Muscle layer of duodenum (tissue), 2 donors: ENCODE measurements around the gene NEDD8.
"Not testable (repeated sequence)": the region's sequence is repeated elsewhere in the genome, so short reads cannot be mapped to it uniquely, and the experiment has no call there.

Experiments
- H3K27ac ChIP-seq: one replicate; pipeline ENCODE4 v1.7.0; 2013; ENCODE audit warnings: mild to moderate bottlenecking, low read length
- H3K27me3 ChIP-seq: one replicate; pipeline ENCODE4 v1.7.0; 2013; ENCODE audit warnings: low read depth, mild to moderate bottlenecking, control low read depth, low read length
- H3K36me3 ChIP-seq, 2 donors: one replicate each; pipeline ENCODE4 v1.7.0; 2013; ENCODE audit warnings: low read length in 2 of 2, control low read depth in 1 of 2, mild to moderate bottlenecking in 1 of 2; ENCODE audit not compliant: insufficient read depth in 2 of 2, control insufficient read depth in 1 of 2
- H3K4me1 ChIP-seq, 2 donors: one replicate each; pipeline ENCODE4 v1.7.0; 2013; ENCODE audit warnings: low read length in 2 of 2, mild to moderate bottlenecking in 2 of 2, control low read depth in 1 of 2, moderate library complexity in 1 of 2; ENCODE audit not compliant: insufficient read depth in 2 of 2, control insufficient read depth in 1 of 2
- H3K4me3 ChIP-seq, 2 donors: one replicate each; pipeline ENCODE4 v1.7.0; 2013; ENCODE audit warnings: low read length in 2 of 2, low read depth in 1 of 2, mild to moderate bottlenecking in 1 of 2
- H3K9me3 ChIP-seq, 2 donors: one replicate each; pipeline ENCODE4 v1.7.0; 2013; ENCODE audit warnings: low read length in 2 of 2, control low read depth in 1 of 2, mild to moderate bottlenecking in 1 of 2; ENCODE audit not compliant: control insufficient read depth in 1 of 2
- donor health status: healthy.

NEDD8 gene

DNA sequence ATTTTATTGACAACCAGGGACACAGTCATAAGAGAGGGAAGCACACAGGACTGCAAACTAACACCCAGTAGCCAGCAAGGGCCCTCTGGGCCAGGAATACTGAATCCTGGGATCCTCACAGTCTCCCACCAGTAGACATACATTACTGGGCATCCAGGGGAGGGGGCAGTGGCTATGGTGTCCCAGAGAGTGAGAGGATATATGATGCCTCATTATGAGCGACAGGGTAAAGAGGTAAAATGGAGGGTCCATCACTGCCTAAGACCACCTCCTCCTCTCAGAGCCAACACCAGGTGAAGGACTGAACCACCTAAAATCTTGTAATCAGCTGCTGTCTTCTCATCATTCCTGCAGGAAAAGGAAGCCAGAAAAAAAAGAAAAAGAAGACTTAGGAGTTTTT lies 15.3 kb downstream of the NEDD8 start:
- H3K4me1 ChIP-seq, result peaks cover 7 to 19% of the 10 kb centered on the region in 2 donors
- not testable (repeated sequence) for H3K36me3 ChIP-seq, H3K9me3 ChIP-seq, H3K27ac ChIP-seq, H3K4me3 ChIP-seq, H3K27me3 ChIP-seq

- Histone ChIP-seq H3K27me3 (no peaks in the 10 kb centered on the region), H3K9me3 (no peaks in the 10 kb centered on the region), H3K4me1 (peaks cover 7 to 24% of the 10 kb centered on the region in 2 donors), H3K27ac (no peak overlapping the region), H3K4me3 (peak overlapping the region in 1 of 2 donors; percentile 94), H3K36me3 (peaks cover 7 to 8% of the 10 kb centered on the region in 2 donors)
Measured at GRCh38 chr14:24216345-24216699, 15.8 kb downstream of the NEDD8 start.

DNA sequence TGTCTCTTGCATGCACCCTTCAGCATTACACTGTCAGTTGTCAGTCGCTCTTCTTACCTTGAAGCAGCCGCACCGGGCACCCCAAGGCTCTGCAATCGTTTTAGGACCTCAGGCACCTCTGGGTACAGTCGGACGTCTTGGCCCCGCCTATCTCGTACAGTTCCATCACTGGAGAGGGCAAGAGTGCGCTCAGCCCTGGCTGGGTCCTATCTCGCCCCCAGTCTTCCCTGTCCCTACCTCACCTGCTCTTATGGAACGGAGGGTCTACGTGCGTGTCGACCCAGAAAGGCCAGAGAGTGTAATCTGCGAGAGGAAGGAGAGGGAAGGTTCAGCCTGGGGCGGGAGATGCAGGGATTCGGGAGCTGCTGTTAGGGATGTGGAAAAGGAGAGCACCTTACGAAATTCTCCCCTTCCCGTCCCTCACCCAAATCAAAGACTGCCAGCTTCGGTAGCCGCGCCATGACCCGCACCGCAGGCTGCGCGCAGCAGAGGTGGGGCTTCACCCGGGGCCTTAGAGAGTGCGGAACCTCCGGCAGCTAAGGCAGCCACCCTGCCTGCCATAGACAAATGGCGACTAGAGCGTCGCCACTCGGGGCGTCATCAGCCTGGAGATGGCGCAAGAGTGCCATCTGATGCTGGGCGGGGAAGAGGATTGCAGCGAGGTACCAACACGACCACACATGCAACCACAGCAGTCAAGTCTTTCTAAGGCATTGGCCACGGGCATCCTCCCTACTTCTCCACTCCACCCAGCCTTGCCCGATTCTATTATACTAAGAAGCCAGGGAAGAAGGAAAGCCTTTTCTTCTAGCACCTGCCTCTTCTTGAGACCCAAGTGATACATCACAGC lies 16.4 kb downstream of the NEDD8 start, which contains the start of gene MDP1:
MDP1 (minus strand) TSS at position 572 of the 850 bp plus-strand sequence; CDS start at position 461, 111 bp downstream.
- Histone ChIP-seq H3K4me1 (peaks cover 7 to 26% of the 10 kb centered on the region in 2 donors), H3K36me3 (peaks cover 8 to 10% of the 10 kb centered on the region in 2 donors), H3K9me3 (no peaks in the 10 kb centered on the region), H3K27me3 (no peaks in the 10 kb centered on the region), H3K27ac (peak within 1 kb of the TSS; percentile 97), H3K4me3 (peak within 1 kb of the TSS; percentile 77 to 94)

GRCh38 chr14:24213866-24214662 lies 18.1 kb downstream of the NEDD8 start:
- peaks cover 7 to 26% of the 10 kb centered on the region in 2 donors for H3K4me1 ChIP-seq
- H3K27ac ChIP-seq, result peak overlapping the region; percentile 97
- no peaks in the 10 kb centered on the region for H3K27me3 ChIP-seq
- H3K9me3 ChIP-seq, result no peaks in the 10 kb centered on the region
- H3K4me3 ChIP-seq, result peak overlapping the region; percentile 69 to 71
- peaks cover 23 to 27% of the 10 kb centered on the region in 2 donors for H3K36me3 ChIP-seq

- peaks cover 7 to 26% of the 10 kb centered on the region in 2 donors for H3K4me1 ChIP-seq
- no peaks in the 10 kb centered on the region for H3K9me3 ChIP-seq
- peak within 1 kb of the TSS; percentile 97 for H3K27ac ChIP-seq
- H3K36me3 ChIP-seq, result peaks cover 26 to 31% of the 10 kb centered on the region in 2 donors
- no peaks in the 10 kb centered on the region for H3K27me3 ChIP-seq
- peak within 1 kb of the TSS; percentile 69 to 71 for H3K4me3 ChIP-seq
Measured at GRCh38 chr14:24212924-24213865, 19.0 kb downstream of the NEDD8 start, which contains the start of gene CHMP4A. CHMP4A (minus strand) TSS chr14:24213488; CDS start chr14:24213439, 49 bp downstream.

GRCh38 chr14:24211311-24211710 lies 20.9 kb downstream of the NEDD8 start:
- Histone ChIP-seq H3K27me3 (no peaks in the 10 kb centered on the region), H3K9me3 (no peaks in the 10 kb centered on the region), H3K27ac (no peak overlapping the region), H3K4me1 (peaks cover 11 to 26% of the 10 kb centered on the region in 2 donors), H3K4me3 (no peak overlapping the region), H3K36me3 (peaks cover 40 to 42% of the 10 kb centered on the region in 2 donors)

- no peaks in the 10 kb centered on the region for H3K9me3 ChIP-seq
- no peak overlapping the region for H3K27ac ChIP-seq
- peaks cover 4 to 9% of the 10 kb centered on the region in 2 donors for H3K4me1 ChIP-seq
- H3K36me3 ChIP-seq, result peaks cover 49 to 54% of the 10 kb centered on the region in 2 donors
- H3K4me3 ChIP-seq, result no peak overlapping the region
- no peaks in the 10 kb centered on the region for H3K27me3 ChIP-seq
Measured at GRCh38 chr14:24207625-24208024, 24.5 kb downstream of the NEDD8 start.

DNA sequence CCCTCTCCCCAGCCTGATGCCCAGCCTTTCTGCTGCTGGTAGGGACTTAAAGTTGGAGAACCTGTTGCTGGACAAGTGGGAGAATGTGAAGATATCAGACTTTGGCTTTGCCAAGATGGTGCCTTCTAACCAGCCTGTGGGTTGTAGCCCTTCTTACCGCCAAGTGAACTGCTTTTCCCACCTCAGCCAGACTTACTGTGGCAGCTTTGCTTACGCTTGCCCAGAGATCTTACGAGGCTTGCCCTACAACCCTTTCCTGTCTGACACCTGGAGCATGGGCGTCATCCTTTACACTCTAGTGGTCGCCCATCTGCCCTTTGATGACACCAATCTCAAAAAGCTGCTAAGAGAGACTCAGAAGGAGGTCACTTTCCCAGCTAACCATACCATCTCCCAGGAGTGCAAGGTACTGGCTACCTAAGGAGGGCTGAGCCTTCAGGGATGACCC lies 25.0 kb downstream of the NEDD8 start:
- Histone ChIP-seq H3K4me3 (no peak overlapping the region), H3K9me3 (no peaks in the 10 kb centered on the region), H3K27ac (no peak overlapping the region), H3K36me3 (peaks cover 49 to 54% of the 10 kb centered on the region in 2 donors), H3K27me3 (no peaks in the 10 kb centered on the region), H3K4me1 (peaks cover 4 to 9% of the 10 kb centered on the region in 2 donors)

GRCh38 chr14:24206260-24207103 lies 25.7 kb downstream of the NEDD8 start:
- peaks cover 4% of the 10 kb centered on the region in 2 donors for H3K4me1 ChIP-seq

More at GRCh38 chr14:24206260-24207103, 25.7 kb downstream of the NEDD8 start:
- Histone ChIP-seq H3K27me3 (no peaks in the 10 kb centered on the region), H3K36me3 (peaks cover 52% of the 10 kb centered on the region in 2 donors), H3K27ac (no peak overlapping the region), H3K9me3 (no peaks in the 10 kb centered on the region), H3K4me3 (no peak overlapping the region)
